Right forelimb (tissue), 1 donor: Measurements from ENCODE around the gene IFT122.

ENCODE experiments used
- DNase-seq: peaks from one replicate; pipeline ENCODE4 v3.0.0-alpha.2; 2018

The IFT122 gene

GRCh38 chr3:129519896-129520715 lies 80.1 kb downstream of the IFT122 start:
- no peak for DNase-seq

- DNase-seq: no peak
Measured at GRCh38 chr3:129520960-129521359, 80.9 kb downstream of the IFT122 start.

GRCh38 chr3:129521611-129522010 lies 81.6 kb downstream of the IFT122 start:
- DNase-seq: no peak

GRCh38 chr3:129522953-129523352 lies 82.9 kb downstream of the IFT122 start:
- DNase-seq: no peak

GRCh38 chr3:129524081-129524480 lies 84.1 kb downstream of the IFT122 start:
- no peak for DNase-seq

- DNase-seq: no peak
Measured at GRCh38 chr3:129525341-129525968, 85.4 kb downstream of the IFT122 start.

GRCh38 chr3:129526121-129526900 lies 86.3 kb downstream of the IFT122 start:
- DNase-seq: no peak

GRCh38 chr3:129527262-129527661 lies 87.2 kb downstream of the IFT122 start:
- no peak for DNase-seq

GRCh38 chr3:129528589-129529100 lies 88.6 kb downstream of the IFT122 start, which contains the start of gene RHO:
RHO (plus strand) TSS chr3:129528639; CDS start chr3:129528734, 95 bp downstream.
- DNase-seq: no peak

GRCh38 chr3:129529436-129530210 lies 89.6 kb downstream of the IFT122 start:
- no peak for DNase-seq

- DNase-seq: no peak
Measured at GRCh38 chr3:129530251-129530791, 90.3 kb downstream of the IFT122 start.

GRCh38 chr3:129530821-129531220 lies 90.8 kb downstream of the IFT122 start:
- DNase-seq: no peak

- DNase-seq: no peak
Measured at GRCh38 chr3:129531699-129532098, 91.7 kb downstream of the IFT122 start.

- no peak for DNase-seq
Measured at GRCh38 chr3:129532261-129532660, 92.2 kb downstream of the IFT122 start.

- no peak for DNase-seq
Measured at GRCh38 chr3:129533406-129533805, 93.4 kb downstream of the IFT122 start.

GRCh38 chr3:129534428-129535027 lies 94.5 kb downstream of the IFT122 start:
- DNase-seq: no peak

GRCh38 chr3:129535075-129535474 lies 95.1 kb downstream of the IFT122 start:
- DNase-seq: no peak

GRCh38 chr3:129536374-129536667 lies 96.3 kb downstream of the IFT122 start:
- DNase-seq: no peak

GRCh38 chr3:129536804-129537203 lies 96.8 kb downstream of the IFT122 start:
- DNase-seq: no peak

- no peak for DNase-seq
Measured at GRCh38 chr3:129539206-129539605, 99.2 kb downstream of the IFT122 start.

GRCh38 chr3:129540776-129541516 lies 100.9 kb downstream of the IFT122 start:
- no peak for DNase-seq
